ENCODE measurements around the gene STYK1.

- no peak for TF ChIP-seq CTCF (IDR thresholded peaks at IDR 0.05; ENCODE audit: insufficient read depth, low read length, poor library complexity, severe bottlenecking)
- no peak for TF ChIP-seq EZH2phosphoT487 (conservative IDR thresholded peaks at IDR 0.05; ENCODE audit: low read length)
Measured at GRCh38 chr12:10582704-10583103, 91.1 kb downstream of the STYK1 start.
